Right lobe of liver (tissue), 6 donors: ENCODE data around the gene EYA3. TPM values are rescaled to one million over a fixed set of nuclear protein-coding genes. Genes with fewer than 3 reads are reported as not detected.

Experiments used
- ATAC-seq, 4 donors: fragments of 200-7000 bp; cut with Tn5 transposase; one replicate each; pipeline ENCODE4 v1.9.1; 2020; ENCODE audit warnings: mild to moderate bottlenecking in 4 of 4, moderate library complexity in 4 of 4
- DNase-seq, 3 donors: peaks; one replicate each; pipeline ENCODE4 v3.0.0-alpha.2; 2020
- H3K27ac ChIP-seq, 3 donors: fragments of 200-600 bp; one replicate each; pipeline ENCODE4 v1.8.0; 2022
- H3K27me3 ChIP-seq, 2 donors: fragments of 200-600 bp; one replicate each; pipeline ENCODE4 v1.8.0; 2022
- H3K36me3 ChIP-seq, 4 donors: fragments of 200-600 bp; sonication (generic) in 1 of 4; one replicate each; pipeline versions ENCODE4 v1.5.1 to v1.8.0; 2017 to 2022; ENCODE audit warnings: control low read depth in 1 of 4
- H3K4me1 ChIP-seq, 4 donors: fragments of 200-600 bp; sonication (generic) in 1 of 4; one replicate each; pipeline versions ENCODE4 v1.5.1 to v1.8.0; 2017 to 2022; ENCODE audit warnings: control low read depth in 1 of 4
- H3K4me3 ChIP-seq, 3 donors: fragments of 200-600 bp; one replicate each; pipeline ENCODE4 v1.8.0; 2022
- H3K9me3 ChIP-seq, 4 donors: fragments of 200-600 bp; sonication (generic) in 1 of 4; one replicate each; pipeline versions ENCODE4 v1.5.1 to v1.8.0; 2017 to 2022; ENCODE audit warnings: control low read depth in 1 of 4
- POLR2A ChIP-seq: fragments of 450-650 bp; IDR thresholded peaks from one replicate; pipeline ENCODE4 v1.6.1; 2017; ENCODE audit warnings: antibody characterized with exemption, mild to moderate bottlenecking
- WGBS: methylation state at CpG from one replicate; pipeline ENCODE4 v1.1.6; 2018; ENCODE audit warnings: low coverage, low lambda C conversion rate; ENCODE audit not compliant: insufficient coverage; ENCODE audit errors: missing lambda C conversion rate; 5-methylcytosine and 5-hydroxymethylcytosine counted together
- intact Hi-C, 2 donors: fragments of 100-400 bp; cut with DNase I; formaldehyde crosslinking; loops; one replicate each; pipeline versions ENCODE4 v1.11.2 to v1.14.1; 2022
- total RNA-seq, 6 experiments: library from RNA; depleted of rRNA in 2 of 6; stranded (reverse); fragments of >200 nt in 2 of 6; fragmentation: NEBNext Ultra II Directional in 3 of 6; extraction: Animal tissue kit (Norgen Biotek cat#: 25700) in 3 of 6; gene quantifications; one replicate each; pipeline versions ENCODE4 v1.1.0 to v1.2.4, GENCODE V29; 2016 to 2023
- TF ChIP-seq, protein P1 (sequence below), 4 donors: fragments of 200-600 bp in 3 of 4; fragments of 450-650 bp in 1 of 4; IDR thresholded peaks; one replicate each; pipeline versions ENCODE4 v1.5.1 to v1.8.0; 2016 to 2022; ENCODE audit warnings: antibody characterized with exemption in 4 of 4, mild to moderate bottlenecking in 2 of 4
- donor health status: DM: no; HTN: yes; CAD: no.
- donor health status: DM: no; HTN: no; CAD: no.
- donor health status: DM: no; HTN: no; CAD: no.
- donor health status: DM: no; HTN: yes; CAD: no.
- donor health status: DM: no; HTN: yes; CAD: no.

The EYA3 gene
- total RNA-seq, 6 experiments from 2014 or later: 6.6 to 10.2 (median 7.3) TPM

DNA sequence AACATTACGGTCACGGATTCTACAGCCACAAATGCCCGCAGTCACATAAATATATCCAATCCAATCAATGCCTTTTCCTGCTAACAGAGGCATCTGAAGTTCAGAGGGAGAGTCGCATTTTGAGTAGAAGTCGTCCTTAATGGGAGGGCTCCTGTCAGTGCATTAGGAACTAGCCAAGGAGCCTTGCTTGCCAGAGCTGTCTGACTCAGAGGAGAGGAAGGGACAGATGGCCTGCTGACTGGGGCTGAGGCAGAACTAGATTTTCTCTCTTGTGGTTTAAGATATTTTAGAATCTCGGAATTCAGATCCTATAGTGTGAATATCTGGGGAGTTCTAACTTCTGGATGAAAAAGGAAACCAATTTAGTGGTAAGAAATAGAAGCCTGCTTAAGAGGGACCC lies 118.0 kb downstream of the EYA3 start:
- H3K4me3 ChIP-seq: no peak overlapping the region
- no peak overlapping the region for H3K27ac ChIP-seq
- H3K27me3 ChIP-seq: no peaks in the 10 kb centered on the region
- H3K36me3 ChIP-seq: peaks cover 0 to 10% (median 0%) of the 10 kb centered on the region in 4 donors
- TF ChIP-seq POLR2A: no peak
- TF ChIP-seq, protein P1, sequence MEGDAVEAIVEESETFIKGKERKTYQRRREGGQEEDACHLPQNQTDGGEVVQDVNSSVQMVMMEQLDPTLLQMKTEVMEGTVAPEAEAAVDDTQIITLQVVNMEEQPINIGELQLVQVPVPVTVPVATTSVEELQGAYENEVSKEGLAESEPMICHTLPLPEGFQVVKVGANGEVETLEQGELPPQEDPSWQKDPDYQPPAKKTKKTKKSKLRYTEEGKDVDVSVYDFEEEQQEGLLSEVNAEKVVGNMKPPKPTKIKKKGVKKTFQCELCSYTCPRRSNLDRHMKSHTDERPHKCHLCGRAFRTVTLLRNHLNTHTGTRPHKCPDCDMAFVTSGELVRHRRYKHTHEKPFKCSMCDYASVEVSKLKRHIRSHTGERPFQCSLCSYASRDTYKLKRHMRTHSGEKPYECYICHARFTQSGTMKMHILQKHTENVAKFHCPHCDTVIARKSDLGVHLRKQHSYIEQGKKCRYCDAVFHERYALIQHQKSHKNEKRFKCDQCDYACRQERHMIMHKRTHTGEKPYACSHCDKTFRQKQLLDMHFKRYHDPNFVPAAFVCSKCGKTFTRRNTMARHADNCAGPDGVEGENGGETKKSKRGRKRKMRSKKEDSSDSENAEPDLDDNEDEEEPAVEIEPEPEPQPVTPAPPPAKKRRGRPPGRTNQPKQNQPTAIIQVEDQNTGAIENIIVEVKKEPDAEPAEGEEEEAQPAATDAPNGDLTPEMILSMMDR (IDR thresholded peaks at IDR 0.05): no peak
- 86% methylated on average over 6 of the region's 6 CpGs for WGBS
- ATAC-seq (no peak), DNase-seq (peak in 1 of 3 donors; percentile 27)
- H3K9me3 ChIP-seq: no peaks in the 10 kb centered on the region
- intact Hi-C loops: loop anchor here in 1 of 2 donors (10.0 kb wide), 1 partner anchor 116 kb away; no protein-coding TSS in a partner anchor
- H3K4me1 ChIP-seq: no peaks in the 10 kb centered on the region

DNA sequence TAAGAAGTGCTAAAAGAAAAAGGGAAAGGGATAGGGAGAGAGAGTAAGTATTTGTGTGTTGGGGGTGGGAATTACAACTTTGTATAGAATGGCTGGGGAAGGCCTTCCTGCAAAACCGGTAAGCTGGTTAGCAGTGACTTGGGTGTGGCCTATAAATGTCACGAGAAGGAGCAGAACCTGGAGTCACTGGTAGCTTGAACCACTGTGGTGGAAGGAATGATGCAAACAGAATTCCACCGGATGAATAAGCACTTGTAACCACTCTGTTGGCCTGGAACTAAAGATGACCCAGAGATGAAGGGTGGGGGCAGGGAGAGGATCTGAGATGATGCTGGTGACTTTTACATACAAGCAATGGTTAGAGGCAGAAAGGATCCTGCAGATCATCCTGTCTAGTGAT lies 119.7 kb downstream of the EYA3 start:
- Histone ChIP-seq H3K9me3 (no peaks in the 10 kb centered on the region), H3K27ac (no peak overlapping the region), H3K4me3 (no peak overlapping the region), H3K36me3 (peaks cover 0 to 10% (median 0%) of the 10 kb centered on the region in 4 donors), H3K27me3 (no peaks in the 10 kb centered on the region), H3K4me1 (no peaks in the 10 kb centered on the region)
- ATAC-seq (no peak), DNase-seq (peak in 1 of 3 donors; percentile 18)
- 76% methylated on average over 3 of the region's 3 CpGs for WGBS
- TF ChIP-seq, protein P1 (IDR thresholded peaks at IDR 0.05): no peak
- TF ChIP-seq POLR2A: no peak
- intact Hi-C loops: no loop called here

DNA sequence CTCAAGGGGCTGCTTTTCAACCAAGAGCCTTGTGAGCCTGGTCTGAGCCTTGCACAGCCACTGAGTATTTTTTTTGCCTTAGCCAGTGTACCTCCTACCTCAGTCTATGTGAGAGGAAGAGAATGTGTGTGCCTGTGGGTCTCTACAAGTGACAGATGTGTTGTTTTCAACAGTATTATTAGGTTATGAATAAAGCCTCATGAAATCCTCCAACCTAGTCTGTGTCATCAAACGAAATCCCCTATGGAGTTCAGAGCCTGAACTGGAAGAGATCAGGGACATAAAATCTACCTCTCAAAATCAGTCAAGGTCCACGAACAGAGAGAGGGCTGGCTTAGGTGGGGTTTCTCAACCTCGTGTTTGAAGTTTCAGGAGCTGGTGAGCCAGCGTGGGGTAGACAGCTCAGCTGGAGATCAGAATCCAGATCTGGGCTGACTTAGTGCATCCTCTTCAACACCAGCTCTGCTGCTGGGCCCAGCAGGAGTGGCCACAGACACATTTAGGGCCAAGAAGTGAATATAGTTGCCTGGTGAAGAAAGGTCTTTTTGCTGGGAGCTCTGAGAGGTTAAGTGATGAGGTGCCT lies 120.4 kb downstream of the EYA3 start:
- TF ChIP-seq POLR2A: no peak
- TF ChIP-seq, protein P1 (IDR thresholded peaks at IDR 0.05): no peak
- whole genome bisulfite sequencing: 78% methylated on average over 3 of the region's 4 CpGs
- no peak overlapping the region for H3K27ac ChIP-seq
- H3K9me3 ChIP-seq: no peaks in the 10 kb centered on the region
- H3K36me3 ChIP-seq: peaks cover 0 to 10% (median 0%) of the 10 kb centered on the region in 4 donors
- H3K27me3 ChIP-seq: no peaks in the 10 kb centered on the region
- intact Hi-C loops: no loop called here
- DNase-seq: peak in 1 of 3 donors; percentile 22
- H3K4me3 ChIP-seq: no peak overlapping the region
- no peak for ATAC-seq
- H3K4me1 ChIP-seq: no peaks in the 10 kb centered on the region

DNA sequence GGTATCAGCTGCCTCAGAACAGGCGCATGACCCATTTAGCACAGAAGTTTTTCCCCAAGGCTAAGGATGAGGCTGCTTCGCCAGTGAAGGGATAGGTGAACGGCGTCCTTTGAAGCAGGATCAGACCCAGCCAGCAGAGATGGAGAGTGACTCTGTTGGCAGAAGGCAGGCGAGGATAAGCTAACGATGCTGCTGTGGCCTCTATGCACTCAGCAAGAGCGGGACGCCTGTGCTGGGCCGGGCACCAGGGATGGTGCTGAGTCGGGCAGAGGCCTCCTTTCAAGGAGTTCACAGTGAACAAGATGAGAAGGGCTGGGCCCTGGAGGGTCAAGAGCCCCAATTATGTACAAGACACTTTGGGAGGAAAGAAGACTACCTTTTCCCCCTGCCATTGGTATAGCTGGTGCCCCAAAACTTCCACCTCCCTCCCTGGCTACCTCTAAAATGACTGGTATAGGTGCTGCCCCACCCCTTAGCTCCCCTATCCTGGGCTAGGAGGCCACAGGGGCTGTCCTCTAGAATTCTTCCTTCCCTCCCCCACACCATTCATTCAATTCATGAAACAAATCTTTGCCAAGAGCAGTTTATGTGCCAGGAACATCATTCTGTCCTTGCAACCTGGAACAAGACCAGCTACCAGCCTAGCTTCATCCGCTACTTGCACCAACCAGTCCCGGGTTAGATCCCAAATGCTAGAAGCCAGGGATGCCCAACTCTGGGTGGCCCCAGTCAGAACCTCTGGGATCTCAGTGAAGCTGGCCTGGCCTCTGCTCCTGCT lies 121.1 kb downstream of the EYA3 start:
- Histone ChIP-seq H3K9me3 (no peaks in the 10 kb centered on the region), H3K27ac (no peak overlapping the region), H3K4me3 (no peak overlapping the region), H3K4me1 (no peaks in the 10 kb centered on the region), H3K36me3 (peaks cover 0 to 10% (median 0%) of the 10 kb centered on the region in 4 donors), H3K27me3 (no peaks in the 10 kb centered on the region)
- 78% methylated on average over 3 of the region's 12 CpGs for WGBS
- TF ChIP-seq, protein P1 (IDR thresholded peaks at IDR 0.05): no peak
- TF ChIP-seq POLR2A: no peak
- intact Hi-C loops: no loop called here
- ATAC-seq (peak in 1 of 4 donors; percentile 9), DNase-seq (peak in 1 of 3 donors; percentile 40)
